Activated CD8-positive, alpha-beta memory T cell treated with anti-CD3 and anti-CD28 coated beads, Interleukin-2, amount 50 U/mL, for 4 hours (primary cell): Measurements from ENCODE around the gene PIGP.
"Not testable (repeated sequence)": the region's sequence is repeated elsewhere in the genome, so short reads cannot be mapped to it uniquely, and the experiment has no call there.

Experiments used
- DNase-seq: peaks from one replicate; pipeline ENCODE4 v3.0.0-alpha.2; 2020

PIGP gene

DNA sequence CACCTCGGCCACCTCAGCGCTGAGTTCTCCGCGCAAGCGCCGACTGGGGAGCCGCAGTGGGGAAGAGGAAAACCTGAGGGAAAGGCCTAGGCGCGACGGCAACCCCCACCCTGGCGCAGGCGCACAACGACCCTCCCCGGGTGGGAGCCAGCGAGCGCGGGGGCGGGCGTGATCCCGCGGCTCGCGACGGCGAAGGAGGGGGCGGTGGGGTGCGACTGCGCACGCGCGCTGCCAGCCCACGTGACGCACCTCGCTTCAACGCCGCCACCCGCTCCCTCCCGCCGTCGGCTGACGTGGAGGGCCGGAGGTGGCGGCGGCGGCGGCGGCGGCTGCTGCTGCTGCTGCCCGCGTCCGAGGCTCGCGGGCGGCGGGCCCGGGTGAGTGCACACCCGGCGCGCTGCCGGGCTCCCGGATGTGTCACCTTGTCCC is at the start of gene PIGP, which contains the start of gene TTC3:
PIGP (minus strand) TSS at position 84 of the 429 bp plus-strand sequence. CDS start 556 bp downstream, outside the sequence.
TTC3 (plus strand) TSS at position 267 of the 429 bp plus-strand sequence. CDS start 14,004 bp downstream, outside the sequence.
- DNase-seq = peak; percentile 97

- DNase-seq = no peak
Observed at GRCh38 chr21:37119421-37120218, 46.7 kb upstream of the PIGP start.

DNA sequence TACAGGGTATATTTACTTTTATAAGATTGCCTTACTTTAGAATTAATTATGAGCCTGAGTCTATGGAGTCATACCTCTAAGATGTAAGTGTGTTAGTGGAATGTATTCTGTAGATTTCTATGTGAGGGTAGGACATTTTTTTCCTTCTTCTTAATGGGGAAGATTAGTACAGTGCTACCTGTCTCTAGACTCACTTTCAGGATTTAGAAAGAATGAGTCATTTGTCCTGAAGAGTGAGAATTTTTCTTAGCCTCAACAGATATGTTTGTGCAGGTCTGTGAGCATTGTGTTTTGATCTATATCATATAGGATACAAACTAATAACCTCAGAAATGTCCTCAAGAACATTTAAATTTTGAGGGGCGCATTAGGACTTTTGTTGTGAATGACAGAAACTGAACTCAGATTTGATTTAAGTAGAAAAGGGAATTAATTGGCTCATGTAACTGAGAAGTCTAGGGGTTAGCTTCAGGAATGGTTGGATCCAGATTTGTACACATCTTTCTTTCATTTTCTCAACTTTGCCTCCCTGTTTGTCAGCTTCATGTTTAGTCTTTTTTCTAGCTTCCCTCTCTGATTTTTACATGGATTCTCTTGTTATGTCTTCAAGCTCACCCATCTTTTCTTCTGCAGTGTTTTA is 45.4 kb upstream of the PIGP start:
- no peak for DNase-seq

DNA sequence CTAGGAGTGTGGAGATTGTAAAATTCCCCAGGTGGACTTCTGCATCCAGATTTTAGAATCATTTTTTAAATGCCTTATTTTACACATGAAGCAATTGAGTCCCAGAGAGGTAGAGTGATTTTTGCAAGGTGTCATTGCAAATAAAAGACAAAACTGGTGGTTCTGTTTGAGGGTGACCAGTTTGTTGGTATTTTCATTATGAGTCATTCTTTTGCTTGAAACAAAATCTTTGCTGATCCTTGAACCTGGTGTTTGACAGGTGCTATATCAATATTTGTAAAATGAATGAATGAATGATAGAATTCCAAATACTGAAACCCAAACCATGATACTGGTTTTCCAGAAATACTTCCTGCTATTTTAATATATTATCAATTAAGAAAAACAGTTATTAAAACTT is 44.3 kb upstream of the PIGP start:
- DNase-seq = no peak

- DNase-seq = not testable (repeated sequence)
Observed at GRCh38 chr21:37116459-37116858, 43.6 kb upstream of the PIGP start.

DNA sequence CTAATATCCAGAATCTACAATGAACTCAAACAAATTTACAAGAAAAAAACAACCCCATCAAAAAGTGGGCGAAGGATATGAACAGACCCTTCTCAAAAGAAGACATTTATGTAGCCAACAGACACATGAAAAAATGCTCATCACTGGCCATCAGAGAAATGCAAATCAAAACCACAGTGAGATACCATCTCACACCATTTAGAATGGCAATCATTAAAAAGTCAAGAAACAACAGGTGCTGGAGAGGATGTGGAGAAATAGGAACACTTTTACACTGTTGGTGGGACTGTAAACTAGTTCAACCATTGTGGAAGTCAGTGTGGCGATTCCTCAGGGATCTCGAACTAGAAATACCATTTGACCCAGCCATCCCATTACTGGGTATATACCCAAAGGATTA is 41.4 kb upstream of the PIGP start:
- DNase-seq = not testable (repeated sequence)

- not testable (repeated sequence) for DNase-seq
Observed at GRCh38 chr21:37111029-37111428, 38.2 kb upstream of the PIGP start.

DNA sequence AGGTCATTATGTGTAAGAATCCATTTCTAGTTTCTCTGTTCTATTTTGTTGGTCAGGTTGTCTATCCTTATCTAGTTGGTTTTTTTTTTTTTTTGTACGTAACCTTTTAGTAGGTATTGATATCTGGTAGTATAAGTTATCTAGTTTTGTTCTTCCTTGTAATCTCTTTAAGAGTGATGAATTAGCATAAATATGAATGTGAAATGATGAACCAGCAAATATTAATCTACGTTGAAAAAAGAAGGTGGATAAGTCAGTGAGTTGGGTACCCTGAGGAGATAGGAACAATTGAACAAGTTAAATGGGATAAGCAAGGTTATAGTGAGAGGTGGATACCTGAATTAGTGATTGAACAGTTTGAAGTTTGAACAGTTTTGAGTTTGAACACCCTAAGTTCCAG is 34.1 kb upstream of the PIGP start:
- DNase-seq = no peak

GRCh38 chr21:37102746-37103145 is 29.9 kb upstream of the PIGP start:
- not testable (repeated sequence) for DNase-seq

DNA sequence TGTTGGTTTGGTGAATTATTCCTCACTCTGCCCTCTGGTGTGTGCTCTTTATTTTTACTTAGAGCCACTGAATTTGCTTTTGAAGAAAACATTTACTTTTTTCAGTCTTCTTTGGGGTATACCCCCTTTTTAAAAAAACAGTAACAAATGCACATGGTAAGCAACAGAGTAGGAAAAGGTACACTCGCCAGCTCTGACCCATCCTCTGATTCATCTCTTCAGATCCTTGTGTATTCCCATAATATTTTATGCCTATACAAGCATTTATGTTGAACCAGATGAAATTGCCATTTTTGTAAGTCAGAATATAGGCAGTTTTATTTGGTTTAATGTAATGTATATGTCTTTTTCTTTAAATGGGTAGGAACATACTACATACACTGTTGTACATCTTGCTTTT is 28.5 kb upstream of the PIGP start:
- DNase-seq = no peak

- DNase-seq = no peak
Observed at GRCh38 chr21:37100316-37100715, 27.4 kb upstream of the PIGP start.

DNA sequence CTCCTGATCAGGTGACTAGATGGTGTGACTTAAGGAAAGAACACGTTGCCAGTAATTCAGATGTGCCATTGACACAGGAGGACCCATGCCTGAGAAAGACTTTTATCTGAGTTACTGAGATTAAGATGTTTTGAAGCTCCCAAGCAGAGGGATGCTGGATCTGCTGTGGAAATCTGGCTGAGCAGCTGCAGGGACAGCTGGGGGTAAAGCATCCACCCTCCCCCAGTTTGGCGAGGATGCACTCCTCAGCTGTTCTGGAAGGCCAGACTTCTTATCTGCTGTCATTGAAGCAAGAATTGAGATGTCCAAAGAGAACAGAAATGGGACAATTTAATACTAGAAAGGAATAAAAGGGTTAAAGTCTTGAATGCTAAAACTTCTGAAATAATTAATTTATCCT is 25.9 kb upstream of the PIGP start:
- DNase-seq = no peak

GRCh38 chr21:37095821-37096220 is 22.9 kb upstream of the PIGP start:
- DNase-seq = no peak

GRCh38 chr21:37093977-37094376 is 21.1 kb upstream of the PIGP start:
- no peak for DNase-seq

GRCh38 chr21:37088186-37088735 is 15.4 kb upstream of the PIGP start:
- DNase-seq = no peak

DNA sequence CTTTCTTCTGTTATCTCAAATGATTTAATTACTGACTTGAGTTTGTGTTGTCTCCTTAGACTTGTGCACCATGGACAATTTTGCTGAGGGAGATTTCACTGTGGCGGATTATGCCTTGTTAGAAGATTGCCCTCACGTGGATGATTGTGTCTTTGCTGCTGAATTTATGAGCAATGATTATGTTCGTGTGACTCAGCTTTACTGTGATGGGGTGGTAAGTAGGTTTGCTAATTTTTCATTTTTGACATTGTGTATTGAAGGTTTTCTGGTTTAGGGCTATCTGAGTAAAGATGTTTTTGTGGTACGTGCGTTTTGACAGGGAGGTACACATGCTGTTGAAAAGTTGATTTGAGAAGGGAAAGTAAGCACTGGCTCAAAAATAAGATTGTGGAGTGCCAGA is 14.3 kb upstream of the PIGP start:
- DNase-seq = no peak

- DNase-seq = no peak
Observed at GRCh38 chr21:37085726-37086125, 12.9 kb upstream of the PIGP start.

- no peak for DNase-seq
Observed at GRCh38 chr21:37082856-37083528, 10.1 kb upstream of the PIGP start.

DNA sequence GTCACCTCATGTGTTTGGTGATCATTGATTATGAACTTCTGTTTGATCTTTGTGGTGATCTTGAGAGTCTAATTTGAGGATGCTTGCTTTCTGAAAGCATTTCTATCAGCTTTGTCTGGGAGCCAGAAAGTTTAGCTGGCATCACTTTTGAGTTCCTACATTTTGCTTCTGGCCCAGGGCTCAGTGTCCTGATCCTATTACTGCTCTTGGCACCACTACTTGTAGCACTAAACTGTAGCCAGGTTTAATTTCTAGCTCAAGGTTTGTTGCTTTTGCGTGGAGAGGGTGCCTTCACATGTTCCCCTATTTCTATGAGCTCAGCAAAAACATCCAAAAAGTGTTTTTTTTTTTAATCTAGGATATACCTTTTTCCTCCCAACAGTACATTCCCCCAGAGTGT is 9.5 kb upstream of the PIGP start:
- no peak for DNase-seq

GRCh38 chr21:37079211-37079824 is 6.4 kb upstream of the PIGP start:
- no peak for DNase-seq

GRCh38 chr21:37077403-37077802 is 4.5 kb upstream of the PIGP start:
- no peak for DNase-seq

- no peak for DNase-seq
Observed at GRCh38 chr21:37076087-37076850, 3.4 kb upstream of the PIGP start.
